Colon (tissue), 2 donors: ENCODE measurements around the gene LPP.
"Not testable (repeated sequence)": the region's sequence is repeated elsewhere in the genome, so short reads cannot be mapped to it uniquely, and the experiment has no call there.

Experiments
- FAIRE-seq: peaks from 2 replicates; lab custom pipeline; 2012; peaks lifted over from hg19 to GRCh38; lab: Jason Lieb, UNC
- donor health status: control.
- donor health status: control.

The LPP gene

DNA sequence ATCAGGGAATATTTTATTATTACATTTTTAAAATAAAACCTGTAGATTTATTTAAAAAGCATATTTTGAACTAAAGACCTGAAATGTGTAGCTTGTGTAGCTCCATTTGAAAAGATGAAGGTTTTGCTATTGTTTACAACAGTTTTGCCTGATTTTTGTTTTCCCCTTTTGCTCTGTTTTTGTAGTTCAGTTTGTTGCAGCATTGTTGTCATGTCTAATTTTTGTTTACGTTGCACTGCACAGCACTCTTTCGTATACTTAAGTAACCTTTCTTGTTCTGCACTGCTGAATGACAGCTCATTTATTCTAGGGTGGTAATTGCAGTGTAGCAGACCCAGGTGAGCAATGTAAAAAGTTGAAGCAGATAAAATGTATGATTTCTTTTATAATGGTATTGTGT, 435.8 kb downstream of the LPP start:
- no peak for FAIRE-seq

- no peak for FAIRE-seq
Measured at GRCh38 chr3:188590557-188590956, 436.6 kb downstream of the LPP start.

- FAIRE-seq: no peak
Measured at GRCh38 chr3:188594139-188594538, 440.2 kb downstream of the LPP start.

DNA sequence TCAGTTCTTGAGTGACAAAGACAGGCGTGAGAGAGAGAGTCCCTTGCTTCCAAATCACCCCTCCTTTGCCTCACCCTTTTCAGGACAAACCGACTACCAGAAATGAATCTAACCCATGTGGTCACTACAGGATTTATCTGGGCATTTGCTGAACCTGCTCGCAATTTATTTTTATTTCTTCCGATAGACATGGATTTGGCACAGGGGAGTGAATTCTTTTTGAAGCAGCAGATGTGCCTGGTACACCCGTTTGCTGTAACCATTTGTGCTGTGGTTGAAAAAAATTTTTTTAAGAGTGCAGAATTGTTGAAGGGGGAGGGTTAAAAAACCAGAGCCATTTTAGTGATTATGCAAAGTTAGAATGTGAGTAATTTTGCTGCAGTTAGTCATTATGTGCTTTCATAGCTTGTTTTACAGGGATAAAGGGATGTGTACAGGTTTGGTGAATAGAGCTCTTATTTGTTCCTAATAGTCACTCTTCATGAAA, 442.0 kb downstream of the LPP start:
- FAIRE-seq: no peak

- no peak for FAIRE-seq
Measured at GRCh38 chr3:188598894-188599293, 444.9 kb downstream of the LPP start.

DNA sequence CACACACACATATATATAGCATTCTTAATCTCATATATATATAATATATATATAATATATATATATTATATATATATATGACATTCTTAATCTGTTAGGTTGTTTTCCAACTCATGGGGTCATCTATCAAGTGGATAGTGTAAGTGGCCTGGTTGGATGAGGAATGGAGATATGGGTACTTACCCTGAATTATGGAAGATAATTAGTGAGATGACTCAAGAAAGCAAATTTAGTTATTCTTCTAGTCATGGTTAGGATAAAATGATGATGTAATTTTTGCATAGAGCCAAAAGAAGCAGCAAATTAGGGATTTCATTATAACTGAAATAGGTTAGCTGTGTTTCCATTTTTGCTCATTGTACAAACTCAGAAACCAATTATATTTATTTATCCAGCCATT, 448.2 kb downstream of the LPP start:
- FAIRE-seq: no peak

GRCh38 chr3:188602620-188603019, 448.7 kb downstream of the LPP start:
- no peak for FAIRE-seq

DNA sequence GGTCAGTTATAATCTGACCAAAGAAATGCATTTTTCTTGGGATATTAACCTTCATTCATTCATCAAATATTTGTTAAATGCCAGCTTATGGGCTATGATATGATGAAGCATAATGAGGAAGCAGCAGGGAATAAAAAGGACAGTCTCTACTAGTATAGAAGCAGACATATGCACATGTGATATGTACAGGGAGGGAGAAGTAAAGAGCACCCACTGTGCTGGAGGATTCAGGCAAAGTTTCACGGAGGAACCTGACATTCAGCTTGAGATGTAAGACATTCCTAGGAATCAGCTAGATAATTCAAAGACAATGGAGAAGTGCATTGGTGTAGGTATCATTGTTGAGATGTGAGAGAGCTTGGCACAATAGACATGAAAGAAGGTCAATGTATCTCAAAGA, 450.7 kb downstream of the LPP start:
- FAIRE-seq: no peak

GRCh38 chr3:188605231-188605630, 451.3 kb downstream of the LPP start:
- no peak for FAIRE-seq

- FAIRE-seq: no peak
Measured at GRCh38 chr3:188605905-188606304, 451.9 kb downstream of the LPP start.

GRCh38 chr3:188607805-188608315, 453.9 kb downstream of the LPP start:
- FAIRE-seq: no peak

GRCh38 chr3:188608401-188608800, 454.4 kb downstream of the LPP start:
- FAIRE-seq: no peak

- not testable (repeated sequence) for FAIRE-seq
Measured at GRCh38 chr3:188613721-188614120, 459.8 kb downstream of the LPP start.

- FAIRE-seq: no peak
Measured at GRCh38 chr3:188617270-188617669, 463.3 kb downstream of the LPP start.

DNA sequence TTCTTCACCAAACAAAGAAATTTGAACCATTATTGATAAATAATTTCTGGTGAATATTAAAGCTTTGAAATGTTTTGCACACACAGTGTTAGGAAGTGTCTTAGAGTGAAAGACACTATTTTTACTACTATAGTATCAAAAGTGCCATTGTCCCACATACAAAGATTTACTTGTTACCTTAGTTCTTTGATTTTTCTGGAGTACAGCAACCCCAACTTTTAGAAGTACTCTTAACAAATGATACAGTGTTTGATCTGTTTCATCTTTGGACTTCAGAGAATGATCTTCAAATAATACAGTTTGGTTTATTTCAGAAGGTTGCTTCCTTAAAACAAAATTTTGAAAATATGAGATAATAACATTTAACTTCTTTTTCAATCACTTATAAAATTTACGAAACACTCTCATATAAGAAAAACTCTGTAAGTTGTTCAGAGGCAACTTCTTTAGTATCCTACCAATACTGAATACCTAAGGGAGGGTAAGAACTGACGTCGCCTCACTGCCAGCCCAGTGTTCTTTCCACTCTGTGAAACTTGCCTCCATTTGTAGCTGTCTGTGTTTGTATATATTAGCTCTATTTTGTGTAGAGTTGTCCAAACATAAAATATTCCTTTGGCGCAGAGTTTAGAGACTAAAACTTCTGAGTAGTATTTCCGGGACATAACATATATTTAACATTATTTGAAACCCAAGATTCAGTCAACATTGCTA, 464.2 kb downstream of the LPP start:
- no peak for FAIRE-seq

DNA sequence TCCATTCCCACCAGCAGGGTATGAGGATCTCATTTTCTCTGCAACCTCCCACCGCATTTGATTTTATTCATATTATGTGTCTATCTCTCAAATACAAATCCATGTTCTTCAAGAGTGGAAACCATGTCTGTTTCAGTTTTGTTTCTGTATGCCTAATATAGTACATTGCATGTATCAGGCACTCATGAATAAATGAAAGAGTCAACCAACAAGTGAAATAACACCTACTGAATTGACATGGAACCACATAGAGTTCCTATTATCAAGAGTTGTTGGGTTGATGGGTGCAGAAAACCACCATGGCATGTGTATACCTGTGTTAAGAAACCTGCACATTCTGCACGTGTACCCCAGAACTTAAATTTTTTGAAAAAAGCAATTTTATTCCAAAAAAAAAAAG, 466.8 kb downstream of the LPP start:
- FAIRE-seq: peak; percentile 24

DNA sequence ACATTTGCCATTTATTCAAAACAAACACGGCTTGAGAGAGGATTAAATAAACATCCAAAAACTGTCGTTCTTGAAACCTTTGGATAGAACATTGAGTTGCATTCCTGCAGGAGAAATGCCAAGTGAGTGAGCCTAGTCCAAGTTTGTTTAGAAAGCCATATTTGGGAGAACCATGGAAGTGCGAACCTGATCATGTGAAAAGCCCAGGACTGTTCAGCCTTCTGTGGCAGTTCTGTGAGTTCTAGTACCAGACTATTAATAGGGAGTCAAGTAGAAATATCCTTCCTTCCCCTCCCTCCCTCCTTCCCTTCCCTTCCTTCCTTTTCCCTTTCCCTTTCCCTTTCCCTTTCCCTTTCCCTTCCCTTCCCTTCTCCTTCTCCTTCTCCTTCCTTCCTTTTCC, 470.4 kb downstream of the LPP start:
- no peak for FAIRE-seq

GRCh38 chr3:188624828-188625227, 470.9 kb downstream of the LPP start:
- no peak for FAIRE-seq

DNA sequence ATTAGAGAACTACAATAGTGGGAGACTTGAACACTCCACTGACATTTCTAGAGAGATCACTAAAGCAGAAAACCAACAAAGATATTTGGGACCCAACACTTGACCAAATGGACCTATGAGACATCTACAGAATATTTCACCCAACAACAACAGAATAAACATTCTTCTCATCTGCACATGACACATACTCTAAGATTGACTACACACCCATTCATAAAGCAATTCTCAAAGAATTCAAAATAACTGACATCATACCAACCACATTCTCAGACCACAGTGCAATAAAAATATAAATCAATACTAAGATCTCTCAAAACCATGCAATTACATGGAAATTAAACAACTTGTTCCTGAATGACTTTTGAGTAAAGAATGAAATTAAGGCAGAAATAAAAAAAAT, 473.7 kb downstream of the LPP start:
- FAIRE-seq: no peak

- no peak for FAIRE-seq
Measured at GRCh38 chr3:188631291-188632010, 477.5 kb downstream of the LPP start.

GRCh38 chr3:188633206-188633605, 479.2 kb downstream of the LPP start:
- no peak for FAIRE-seq

- FAIRE-seq: no peak
Measured at GRCh38 chr3:188634285-188634684, 480.3 kb downstream of the LPP start.

DNA sequence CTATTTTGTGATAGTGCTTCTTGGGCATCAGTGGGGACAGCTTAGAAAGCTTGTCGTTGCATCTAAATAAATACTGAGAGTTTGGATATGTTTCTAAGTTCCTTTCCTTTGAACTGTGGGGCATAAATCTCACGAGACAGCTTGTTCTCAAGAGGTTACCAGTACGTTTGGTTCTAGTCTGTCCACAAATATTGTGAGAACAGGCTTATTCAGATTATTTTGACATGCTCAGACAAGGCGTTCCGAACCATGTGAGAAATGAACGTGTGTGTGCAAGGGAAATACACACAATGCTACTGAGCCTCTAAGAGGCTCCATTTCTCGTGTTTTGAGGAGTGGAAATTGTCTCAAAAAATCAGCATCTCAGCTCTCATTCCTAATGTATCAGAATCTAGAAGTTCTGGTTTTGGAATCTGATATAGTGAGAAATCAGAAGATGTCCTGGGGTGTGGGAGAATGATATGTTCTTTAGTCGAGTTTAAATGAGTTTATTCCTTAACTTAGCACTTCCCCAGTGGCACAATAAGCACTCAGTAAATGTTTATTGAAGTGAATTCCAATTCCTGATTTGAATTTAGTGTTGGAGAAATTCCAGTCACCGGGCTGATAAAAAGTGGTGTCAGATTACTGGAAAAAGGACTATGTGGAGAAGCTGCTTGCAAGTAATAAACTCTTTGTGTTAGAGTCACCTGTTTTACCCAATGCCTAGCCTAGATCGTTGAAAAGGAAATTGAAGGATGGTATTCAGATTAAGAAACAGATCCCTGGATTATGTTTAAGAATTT, 481.5 kb downstream of the LPP start:
- FAIRE-seq: no peak
